ENCODE measurements around the gene LITAF. TPM values are rescaled to one million over a fixed set of nuclear protein-coding genes. Genes with fewer than 3 reads are reported as not detected.

The LITAF gene
- total RNA-seq, 2 donors from 2014 or later, result 144 to 211 TPM

GRCh38 chr16:11534262-11534661 is 52.5 kb downstream of the LITAF start:
- DNase-seq, result no peak
- H3K27me3 ChIP-seq, result no peaks in the 10 kb centered on the region
- H3K27ac ChIP-seq, result no peak overlapping the region
- TF ChIP-seq, protein P1, sequence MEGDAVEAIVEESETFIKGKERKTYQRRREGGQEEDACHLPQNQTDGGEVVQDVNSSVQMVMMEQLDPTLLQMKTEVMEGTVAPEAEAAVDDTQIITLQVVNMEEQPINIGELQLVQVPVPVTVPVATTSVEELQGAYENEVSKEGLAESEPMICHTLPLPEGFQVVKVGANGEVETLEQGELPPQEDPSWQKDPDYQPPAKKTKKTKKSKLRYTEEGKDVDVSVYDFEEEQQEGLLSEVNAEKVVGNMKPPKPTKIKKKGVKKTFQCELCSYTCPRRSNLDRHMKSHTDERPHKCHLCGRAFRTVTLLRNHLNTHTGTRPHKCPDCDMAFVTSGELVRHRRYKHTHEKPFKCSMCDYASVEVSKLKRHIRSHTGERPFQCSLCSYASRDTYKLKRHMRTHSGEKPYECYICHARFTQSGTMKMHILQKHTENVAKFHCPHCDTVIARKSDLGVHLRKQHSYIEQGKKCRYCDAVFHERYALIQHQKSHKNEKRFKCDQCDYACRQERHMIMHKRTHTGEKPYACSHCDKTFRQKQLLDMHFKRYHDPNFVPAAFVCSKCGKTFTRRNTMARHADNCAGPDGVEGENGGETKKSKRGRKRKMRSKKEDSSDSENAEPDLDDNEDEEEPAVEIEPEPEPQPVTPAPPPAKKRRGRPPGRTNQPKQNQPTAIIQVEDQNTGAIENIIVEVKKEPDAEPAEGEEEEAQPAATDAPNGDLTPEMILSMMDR (IDR thresholded peaks at IDR 0.05), result no peak
- no peaks in the 10 kb centered on the region for H3K9me3 ChIP-seq
- H3K4me3 ChIP-seq, result no peak overlapping the region
- no peaks in the 10 kb centered on the region for H3K36me3 ChIP-seq
- H3K9ac ChIP-seq (ENCODE audit: low read depth in 2 of 2, low read length in 2 of 2), result no peak overlapping the region
- peaks cover 3% of the 10 kb centered on the region for H3K4me1 ChIP-seq
- intact Hi-C loops (cut with DNase I), result loop anchor here (5.0 to 10.0 kb wide), 3 partner anchors 127 to 281 kb away; no protein-coding TSS in a partner anchor

DNA sequence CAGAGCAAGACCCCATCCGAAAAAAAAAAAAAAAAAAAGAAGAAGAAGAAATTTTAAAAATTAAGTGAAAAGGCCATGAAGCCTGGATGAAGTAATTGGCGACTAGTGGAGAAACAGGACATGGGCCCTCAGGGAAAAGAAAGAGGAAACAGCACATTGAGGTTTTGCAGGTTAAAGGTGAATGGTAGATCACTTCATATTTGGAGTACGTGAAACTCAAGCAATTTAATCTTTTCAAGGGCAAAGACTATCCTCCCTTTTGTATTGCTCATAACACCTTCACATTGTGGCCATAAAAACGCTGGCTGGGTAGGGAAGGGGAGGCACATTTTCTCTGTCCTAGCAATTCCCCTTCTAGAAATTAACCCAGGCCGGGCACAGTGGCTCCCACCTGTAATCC is 53.1 kb downstream of the LITAF start:
- TF ChIP-seq, protein P1 (IDR thresholded peaks at IDR 0.05), result no peak
- H3K27ac ChIP-seq, result no peak overlapping the region
- H3K27me3 ChIP-seq, result no peaks in the 10 kb centered on the region
- DNase-seq, result no peak
- intact Hi-C loops (cut with DNase I), result loop anchor here (2.0 to 10.0 kb wide), 4 partner anchors 107 to 281 kb away; no protein-coding TSS in a partner anchor
- no peaks in the 10 kb centered on the region for H3K9me3 ChIP-seq
- no peaks in the 10 kb centered on the region for H3K36me3 ChIP-seq
- H3K4me1 ChIP-seq, result peaks cover 3% of the 10 kb centered on the region
- H3K9ac ChIP-seq (ENCODE audit: low read depth in 2 of 2, low read length in 2 of 2), result no peak overlapping the region
- H3K4me3 ChIP-seq, result no peak overlapping the region

- no peak overlapping the region for H3K4me3 ChIP-seq
- H3K27me3 ChIP-seq, result no peaks in the 10 kb centered on the region
- H3K27ac ChIP-seq, result no peak overlapping the region
- intact Hi-C loops (cut with DNase I), result loop anchor here (5.0 to 10.0 kb wide), 3 partner anchors 123 to 284 kb away; no protein-coding TSS in a partner anchor
- H3K4me1 ChIP-seq, result peaks cover 3% of the 10 kb centered on the region
- no peaks in the 10 kb centered on the region for H3K9me3 ChIP-seq
- no peaks in the 10 kb centered on the region for H3K36me3 ChIP-seq
- TF ChIP-seq, protein P1 (IDR thresholded peaks at IDR 0.05), result no peak
- DNase-seq, result no peak
- H3K9ac ChIP-seq (ENCODE audit: low read depth in 2 of 2, low read length in 2 of 2), result no peak overlapping the region
These were observed 56.4 kb downstream of the LITAF start for GRCh38 chr16:11530171-11530940.

- TF ChIP-seq, protein P1 (IDR thresholded peaks at IDR 0.05), result no peak
- intact Hi-C loops (cut with DNase I), result no loop called here
These were observed 57.4 kb downstream of the LITAF start for GRCh38 chr16:11529285-11529684.

DNA sequence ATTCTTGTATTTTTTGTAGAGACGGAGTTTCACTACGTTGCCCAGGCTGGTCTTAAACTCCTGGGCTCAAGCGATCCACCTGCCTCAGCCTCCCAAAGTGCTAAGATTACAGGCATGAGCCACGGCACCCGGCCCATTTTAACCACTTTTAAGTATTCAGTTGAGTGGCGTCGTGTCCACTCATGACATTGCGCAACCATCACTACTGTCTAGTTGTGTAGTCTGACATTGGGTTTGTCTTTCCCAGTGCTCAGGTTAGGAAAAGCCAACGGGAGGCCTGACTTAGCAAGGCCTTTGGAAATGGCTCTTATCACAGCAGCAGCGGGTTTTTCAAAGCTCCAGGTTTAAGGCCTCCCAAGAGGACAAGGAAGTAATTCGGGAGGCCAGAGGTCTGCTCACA is 58.7 kb downstream of the LITAF start:
- Histone ChIP-seq H3K27ac (no peak overlapping the region), H3K27me3 (no peaks in the 10 kb centered on the region), H3K36me3 (no peaks in the 10 kb centered on the region), H3K4me1 (no peaks in the 10 kb centered on the region), H3K4me3 (no peak overlapping the region), H3K9me3 (no peaks in the 10 kb centered on the region), H3K9ac (ENCODE audit: low read depth in 2 of 2, low read length in 2 of 2) (no peak overlapping the region)
- TF ChIP-seq, protein P1 (IDR thresholded peaks at IDR 0.05), result no peak
- intact Hi-C loops (cut with DNase I), result no loop called here
- DNase-seq, result no peak

More at GRCh38 chr16:11529285-11529684, 57.4 kb downstream of the LITAF start:
- no peak overlapping the region for H3K9ac ChIP-seq (ENCODE audit: low read depth in 2 of 2, low read length in 2 of 2)
- no peak for DNase-seq
- no peaks in the 10 kb centered on the region for H3K9me3 ChIP-seq
- H3K36me3 ChIP-seq, result no peaks in the 10 kb centered on the region
- no peak overlapping the region for H3K27ac ChIP-seq
- peaks cover under 1% of the 10 kb centered on the region for H3K4me1 ChIP-seq
- H3K27me3 ChIP-seq, result no peaks in the 10 kb centered on the region
- no peak overlapping the region for H3K4me3 ChIP-seq
